Diencephalon (tissue), 1 donor: ENCODE data around the gene TBX1. TPM values are rescaled to one million over a fixed set of nuclear protein-coding genes. Genes with fewer than 3 reads are reported as not detected.

Experiments used
- total RNA-seq: library from RNA; depleted of rRNA; stranded (reverse); fragments of >200 nt; gene quantifications from one replicate; pipeline ENCODE4 v1.2.3, GENCODE V29; 2014

Gene TBX1
- not detected for total RNA-seq

GRCh38 chr22:19760058-19760950, at the start of gene TBX1:
TBX1 (plus strand) TSS chr22:19760778; CDS start chr22:19760844, 66 bp downstream.

GRCh38 chr22:19714312-19715187, 46.0 kb upstream of the TBX1 start, which contains the start of gene SEPTIN5:
SEPTIN5 (plus strand) TSS chr22:19714503; CDS start chr22:19714589, 86 bp downstream.

GRCh38 chr22:19723232-19723982, 37.2 kb upstream of the TBX1 start, which contains the start of gene GP1BB:
GP1BB (plus strand) TSS chr22:19723539; CDS start chr22:19723570, 31 bp downstream.

Other genes starting within 250 kb of the TBX1 start
- 91.8 TPM for gene CLDN5, start 236.4 kb upstream of the TBX1 start, total RNA-seq
- gene SEPTIN5, start 46.3 kb upstream of the TBX1 start, total RNA-seq = 178 TPM
- gene GP1BB, start 37.2 kb upstream of the TBX1 start, total RNA-seq = 16.8 TPM
- gene GNB1L, start 94.1 kb downstream of the TBX1 start, total RNA-seq = 2.5 TPM
- 17.5 TPM for gene RTL10, start 94.1 kb downstream of the TBX1 start, total RNA-seq
- 46.6 TPM for gene COMT, start 181.0 kb downstream of the TBX1 start, total RNA-seq
- 14.1 TPM for gene TXNRD2, start 181.0 kb downstream of the TBX1 start, total RNA-seq